ENCODE data around the gene NR2F1-AS1.

Gene NR2F1-AS1

GRCh38 chr5:93602241-93603077, 21.4 kb upstream of the NR2F1-AS1 start:
- no peak for DNase-seq

GRCh38 chr5:93601802-93602155, 20.8 kb upstream of the NR2F1-AS1 start:
- DNase-seq: no peak

GRCh38 chr5:93601071-93601801, 20.2 kb upstream of the NR2F1-AS1 start:
- no peak for DNase-seq

GRCh38 chr5:93600409-93601070, 19.5 kb upstream of the NR2F1-AS1 start:
- no peak for DNase-seq

- DNase-seq: no peak
Observed at GRCh38 chr5:93599399-93600120, 18.5 kb upstream of the NR2F1-AS1 start.

- DNase-seq: no peak
Observed at GRCh38 chr5:93599001-93599379, 18.0 kb upstream of the NR2F1-AS1 start.

GRCh38 chr5:93598091-93599000, 17.3 kb upstream of the NR2F1-AS1 start:
- DNase-seq: no peak

GRCh38 chr5:93596676-93597490, 15.9 kb upstream of the NR2F1-AS1 start:
- no peak for DNase-seq

GRCh38 chr5:93596310-93596675, 15.3 kb upstream of the NR2F1-AS1 start:
- DNase-seq: no peak

GRCh38 chr5:93595420-93596147, 14.6 kb upstream of the NR2F1-AS1 start:
- DNase-seq: no peak

GRCh38 chr5:93594591-93595419, 13.8 kb upstream of the NR2F1-AS1 start:
- no peak for DNase-seq

GRCh38 chr5:93593476-93594131, 12.6 kb upstream of the NR2F1-AS1 start:
- DNase-seq: no peak

- DNase-seq: no peak
Observed at GRCh38 chr5:93592883-93593282, 11.9 kb upstream of the NR2F1-AS1 start.

GRCh38 chr5:93591323-93591945, 10.4 kb upstream of the NR2F1-AS1 start:
- DNase-seq: no peak

- no peak for DNase-seq
Observed at GRCh38 chr5:93590493-93590892, 9.5 kb upstream of the NR2F1-AS1 start.

- DNase-seq: no peak
Observed at GRCh38 chr5:93589829-93590215, 8.8 kb upstream of the NR2F1-AS1 start.

- no peak for DNase-seq
Observed at GRCh38 chr5:93589152-93589828, 8.3 kb upstream of the NR2F1-AS1 start.

All from activated CD4-positive, alpha-beta T cell treated with anti-CD3 and anti-CD28 coated beads, Interleukin-2, amount 50 U/mL, for 1 hour (primary cell).